ENCODE results near the gene KCNQ1.

Gene KCNQ1

DNA sequence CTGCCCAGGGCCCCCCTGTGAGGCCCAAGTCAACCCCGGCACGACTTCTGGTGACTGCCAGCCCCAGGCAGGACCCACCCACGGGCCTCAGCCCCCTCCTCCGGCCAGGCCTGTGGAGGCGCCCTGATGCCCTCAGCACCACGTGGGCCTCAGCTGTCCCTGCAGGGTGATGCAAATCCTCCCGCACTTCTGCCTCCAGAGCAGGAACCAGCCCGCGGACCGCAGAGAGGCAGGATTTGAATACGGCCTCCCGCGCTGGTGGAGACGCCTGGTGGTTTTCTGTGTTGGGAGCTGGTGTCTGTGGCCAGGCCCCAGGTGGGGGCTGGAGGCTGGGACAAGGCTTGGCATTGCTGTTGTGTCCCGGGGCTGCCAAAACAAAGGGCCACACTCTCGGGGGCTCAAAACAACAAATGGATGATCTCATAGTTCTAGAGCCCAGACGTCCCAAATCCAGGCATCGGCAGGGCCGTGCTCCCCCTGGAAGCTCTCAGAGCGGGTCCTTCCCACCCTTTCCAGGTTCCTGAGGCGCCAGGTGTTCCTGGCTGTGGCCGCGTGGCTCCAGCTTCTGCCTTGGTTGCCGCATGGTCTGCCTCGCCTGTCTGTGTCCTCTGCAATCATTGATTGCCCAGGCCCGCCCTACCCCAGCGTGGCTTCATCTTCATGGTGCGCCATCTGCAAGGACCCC lies 19.9 kb upstream of the KCNQ1 start:
- TF ChIP-seq GATA1 (IDR thresholded peaks at IDR 0.05; ENCODE audit: low read depth, low read length) (no peak), POLR2A (IDR thresholded peaks at IDR 0.05; ENCODE audit: low read length) (no peak)
- no peak for DNase-seq

- TF ChIP-seq GATA1 (IDR thresholded peaks at IDR 0.05; ENCODE audit: low read depth, low read length): no peak
- no peak for TF ChIP-seq POLR2A (IDR thresholded peaks at IDR 0.05; ENCODE audit: low read length)
- DNase-seq: no peak
Observed at GRCh38 chr11:2425506-2425905, 19.3 kb upstream of the KCNQ1 start.

GRCh38 chr11:2426221-2426620 lies 18.6 kb upstream of the KCNQ1 start:
- TF ChIP-seq GATA1 (IDR thresholded peaks at IDR 0.05; ENCODE audit: low read depth, low read length) (no peak), POLR2A (IDR thresholded peaks at IDR 0.05; ENCODE audit: low read length) (no peak)
- DNase-seq: no peak

- TF ChIP-seq GATA1 (IDR thresholded peaks at IDR 0.05; ENCODE audit: low read depth, low read length) (no peak), POLR2A (IDR thresholded peaks at IDR 0.05; ENCODE audit: low read length) (no peak)
- DNase-seq: no peak
Observed at GRCh38 chr11:2426826-2427521, 17.8 kb upstream of the KCNQ1 start.

DNA sequence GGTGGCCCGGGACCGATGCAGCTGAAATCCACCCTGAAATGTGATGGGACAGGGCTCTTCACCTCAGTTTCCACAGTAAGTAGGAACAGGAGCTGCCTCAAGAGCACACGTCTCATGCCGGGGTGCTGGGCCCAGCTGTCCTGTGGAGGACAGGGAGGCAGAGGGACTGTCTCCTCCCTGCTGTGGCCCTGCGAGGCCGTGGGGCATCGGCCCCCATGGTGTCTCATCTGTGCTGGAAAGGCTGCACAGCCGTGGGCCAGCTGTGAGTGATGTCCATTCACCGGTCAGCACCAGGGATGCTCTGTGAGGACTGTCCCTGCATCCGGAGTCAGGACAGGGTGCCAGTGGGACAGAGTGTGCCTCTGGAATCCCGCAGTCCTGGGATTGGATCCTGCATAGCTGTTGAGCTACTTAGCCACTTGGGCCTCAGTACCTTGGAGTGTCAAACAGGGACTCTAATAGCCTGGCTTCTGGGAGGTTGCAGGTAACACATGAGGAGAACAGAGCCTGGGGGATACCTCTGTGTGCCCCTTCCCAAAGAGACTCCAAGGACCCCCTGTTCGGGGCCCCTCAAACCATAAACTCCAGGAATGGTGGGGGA lies 17.0 kb upstream of the KCNQ1 start:
- DNase-seq: no peak
- no peak for TF ChIP-seq POLR2A (IDR thresholded peaks at IDR 0.05; ENCODE audit: low read length)
- no peak for TF ChIP-seq GATA1 (IDR thresholded peaks at IDR 0.05; ENCODE audit: low read depth, low read length)

- peak; percentile 66 to 84 for DNase-seq
- no peak for TF ChIP-seq POLR2A (IDR thresholded peaks at IDR 0.05; ENCODE audit: low read length)
- no peak for TF ChIP-seq GATA1 (IDR thresholded peaks at IDR 0.05; ENCODE audit: low read depth, low read length)
Observed at GRCh38 chr11:2428322-2428795, 16.4 kb upstream of the KCNQ1 start.

DNA sequence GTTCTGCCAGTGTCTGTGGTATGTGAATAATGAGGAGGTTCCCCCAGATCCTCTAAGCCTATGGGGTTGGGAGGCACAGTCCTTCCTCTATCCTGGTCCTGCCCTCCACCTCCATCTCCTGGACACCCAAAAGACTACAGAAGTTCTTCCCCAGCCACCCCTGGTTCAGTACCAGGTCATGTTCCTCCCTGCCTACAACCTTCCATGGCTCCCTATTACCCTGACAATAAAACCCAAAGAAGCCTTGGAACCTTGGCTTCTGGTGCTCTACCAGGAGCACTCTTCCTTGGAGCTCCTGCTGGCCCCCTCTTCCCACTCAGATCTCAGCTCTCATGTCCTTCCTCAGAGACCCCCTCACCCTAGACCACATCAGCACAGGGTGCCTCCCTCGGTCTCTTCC lies 13.4 kb upstream of the KCNQ1 start:
- DNase-seq: no peak
- no peak for TF ChIP-seq GATA1 (IDR thresholded peaks at IDR 0.05; ENCODE audit: low read depth, low read length)
- no peak for TF ChIP-seq POLR2A (IDR thresholded peaks at IDR 0.05; ENCODE audit: low read length)

- DNase-seq: no peak
- TF ChIP-seq GATA1 (IDR thresholded peaks at IDR 0.05; ENCODE audit: low read depth, low read length) (no peak), POLR2A (IDR thresholded peaks at IDR 0.05; ENCODE audit: low read length) (no peak)
Observed at GRCh38 chr11:2432171-2432621, 12.6 kb upstream of the KCNQ1 start.

DNA sequence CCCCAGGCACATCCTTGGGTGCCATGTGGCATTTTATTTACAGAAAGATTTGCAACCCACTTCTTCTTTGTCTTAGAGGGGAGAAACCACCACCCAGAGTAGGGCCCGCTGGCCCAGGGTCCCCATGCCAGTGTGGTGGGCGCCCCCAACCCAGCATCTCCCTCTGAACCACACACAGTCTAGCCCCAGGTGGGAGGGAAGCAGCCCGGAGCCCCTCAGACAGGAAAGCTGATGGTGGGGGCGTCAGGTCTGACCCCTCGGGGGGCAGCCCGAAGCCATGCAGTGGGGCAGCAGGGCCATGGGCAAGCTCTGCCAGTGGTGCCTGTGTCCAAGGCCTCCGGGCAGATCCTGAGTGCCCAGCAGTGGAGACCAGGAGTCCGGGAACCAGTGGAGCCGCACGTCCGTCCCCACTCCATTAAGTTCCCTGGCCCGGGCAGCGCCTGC lies 12.2 kb upstream of the KCNQ1 start:
- TF ChIP-seq GATA1 (IDR thresholded peaks at IDR 0.05; ENCODE audit: low read depth, low read length) (no peak), POLR2A (IDR thresholded peaks at IDR 0.05; ENCODE audit: low read length) (no peak)
- DNase-seq: no peak

- DNase-seq: no peak
- TF ChIP-seq POLR2A (IDR thresholded peaks at IDR 0.05; ENCODE audit: low read length): no peak
Observed at GRCh38 chr11:2433106-2433925, 11.5 kb upstream of the KCNQ1 start.

GRCh38 chr11:2434008-2434407 lies 10.8 kb upstream of the KCNQ1 start:
- DNase-seq: peak in 1 of 2 experiments; percentile 14
- TF ChIP-seq GATA1 (IDR thresholded peaks at IDR 0.05; ENCODE audit: low read depth, low read length) (no peak), POLR2A (IDR thresholded peaks at IDR 0.05; ENCODE audit: low read length) (no peak)

- no peak for DNase-seq
- no peak for TF ChIP-seq POLR2A (IDR thresholded peaks at IDR 0.05; ENCODE audit: low read length)
- TF ChIP-seq GATA1 (IDR thresholded peaks at IDR 0.05; ENCODE audit: low read depth, low read length): no peak
Observed at GRCh38 chr11:2434506-2435255, 10.1 kb upstream of the KCNQ1 start.
